ENCODE measurements around the gene DOC2A. TPM values are rescaled to one million over a fixed set of nuclear protein-coding genes. Genes with fewer than 3 reads are reported as not detected.

DOC2A gene
- total and polyA plus RNA-seq, 2 donors (not counting 3 experiments of a cell fraction or from before 2014, with no cell fraction given), result 0.60 to 0.63 TPM

- no peak for DNase-seq (ENCODE audit: low read depth, low spot score)
- no peaks in the 10 kb centered on the region for H3K27me3 ChIP-seq (ENCODE audit: control insufficient read depth in 2 of 2, insufficient read depth in 2 of 2, low read length in 2 of 2)
- no peak overlapping the region for H3K4me3 ChIP-seq (replicated peaks in 1 of 3; ENCODE audit: insufficient read depth in 1 of 3, low read depth in 1 of 3, low read length in 3 of 3)
- ChIA-PET CTCF (interaction anchor here (1.4 kb wide), 1 partner anchor 141 kb away, joined by 3 read pairs; no protein-coding TSS in a partner anchor), POLR2A (interaction anchor here (1.1 kb wide), 1 partner anchor 16 kb away, joined by 3 read pairs; the partner anchor contains the start of gene TAOK2)
- H3K36me3 ChIP-seq (ENCODE audit: control insufficient read depth in 2 of 2, extremely low read depth in 1 of 2, insufficient read depth in 2 of 2, low read length in 2 of 2), result peaks cover 30 to 80% of the 10 kb centered on the region in 2 experiments
- TF ChIP-seq CTCF (IDR thresholded peaks at IDR 0.05; ENCODE audit: extremely low read depth in 1 of 2, insufficient read depth in 1 of 2, low read depth in 1 of 2, low read length in 2 of 2), result no peak
- TF ChIP-seq MAX (IDR thresholded peaks at IDR 0.05; ENCODE audit: insufficient read depth, insufficient read length), result no peak
- no peak for TF ChIP-seq GATA2 (IDR thresholded peaks at IDR 0.05; ENCODE audit: insufficient read depth, insufficient read length, low read depth, low read length)
- TF ChIP-seq MYC (IDR thresholded peaks at IDR 0.05; ENCODE audit: low read depth, low read length), result no peak
- no peak for TF ChIP-seq EZH2 (IDR thresholded peaks at IDR 0.05; ENCODE audit: borderline replicate concordance, low read depth, low read length, severe bottlenecking)
- TF ChIP-seq POLR2A (IDR thresholded peaks at IDR 0.05; ENCODE audit: low read depth, low read length), result no peak
- TF ChIP-seq JUN (IDR thresholded peaks at IDR 0.05; ENCODE audit: borderline replicate concordance, insufficient read depth, insufficient read length, low read depth), result no peak
- no peak for TF ChIP-seq POLR2AphosphoS5 (IDR thresholded peaks at IDR 0.05; ENCODE audit: insufficient read depth, low read depth, low read length)
- TF ChIP-seq FOS (IDR thresholded peaks at IDR 0.05; ENCODE audit: borderline replicate concordance, insufficient read depth, low read length), result no peak
- dilution Hi-C loops (cut with MboI; ENCODE audit: extremely low pct_ligation_motif_present, low sequenced_read_pairs), result no loop called here
- H3K9me1 ChIP-seq (replicated peaks; ENCODE audit: control insufficient read depth, extremely low read depth, insufficient read depth, low read length), result no peaks in the 10 kb centered on the region
- H3K4me1 ChIP-seq (ENCODE audit: control insufficient read depth, extremely low read depth, insufficient read depth, low read length), result peaks cover 3% of the 10 kb centered on the region
- H3K4me2 ChIP-seq (ENCODE audit: insufficient read depth, low read length), result no peak overlapping the region
- no TSS peak for BruUV-seq (replicated peaks)
- H3K27ac ChIP-seq (ENCODE audit: insufficient read depth, low read depth, low read length), result no peak overlapping the region
- H2AFZ ChIP-seq (ENCODE audit: low read depth, low read length), result no peak overlapping the region
- H4K20me1 ChIP-seq (replicated peaks; ENCODE audit: control insufficient read depth, extremely low read depth, insufficient read depth, low read length), result no peaks in the 10 kb centered on the region
- H3K9ac ChIP-seq (replicated peaks; ENCODE audit: extremely low read depth, insufficient read depth, low read length), result no peak overlapping the region
- no peak for FAIRE-seq
- no peaks in the 10 kb centered on the region for H3K79me2 ChIP-seq (ENCODE audit: control insufficient read depth, insufficient read depth, low read length)
- intact Hi-C loops (cut with micrococcal nuclease), result no loop called here
- H3K9me3 ChIP-seq (replicated peaks; ENCODE audit: control insufficient read depth, insufficient read depth, low read length), result no peaks in the 10 kb centered on the region
Measured at GRCh38 chr16:29989111-29989858, 21.5 kb downstream of the DOC2A start.

Measured in endothelial cell of umbilical vein (primary cell).